HG03064 (cell line): ENCODE measurements around the gene UPK3BL2.
"Not testable (repeated sequence)": the region's sequence is repeated elsewhere in the genome, so short reads cannot be mapped to it uniquely, and the experiment has no call there.

Experiments used
- ATAC-seq: cut with Tn5 transposase; IDR thresholded peaks from one replicate; pipeline ENCODE4 v1.9.1; 2021; ENCODE audit warnings: low read depth; ENCODE audit not compliant: unreplicated experiment

UPK3BL2 gene

GRCh38 chr7:102532127-102532526 lies 11.4 kb downstream of the UPK3BL2 start:
- ATAC-seq: not testable (repeated sequence)

GRCh38 chr7:102531583-102531982 lies 11.9 kb downstream of the UPK3BL2 start:
- not testable (repeated sequence) for ATAC-seq

- not testable (repeated sequence) for ATAC-seq
These were observed 15.4 kb downstream of the UPK3BL2 start for GRCh38 chr7:102527822-102528793.

- not testable (repeated sequence) for ATAC-seq
These were observed 16.3 kb downstream of the UPK3BL2 start for GRCh38 chr7:102527182-102527581.

- ATAC-seq: not testable (repeated sequence)
These were observed 18.7 kb downstream of the UPK3BL2 start for GRCh38 chr7:102524803-102525202.

GRCh38 chr7:102520797-102521196 lies 22.7 kb downstream of the UPK3BL2 start:
- ATAC-seq: not testable (repeated sequence)

- peak; percentile 61 for ATAC-seq
These were observed 25.8 kb downstream of the UPK3BL2 start, which contains the start of gene RASA4B for GRCh38 chr7:102517550-102518147. Gene RASA4B, minus strand, starts transcription at chr7:102517777. Its CDS starts 67 bp downstream, at chr7:102517710.

- ATAC-seq: not testable (repeated sequence)
These were observed 26.5 kb downstream of the UPK3BL2 start for GRCh38 chr7:102516951-102517350.

GRCh38 chr7:102515889-102516288 lies 27.6 kb downstream of the UPK3BL2 start:
- not testable (repeated sequence) for ATAC-seq

GRCh38 chr7:102514881-102515721 lies 28.4 kb downstream of the UPK3BL2 start:
- peak; percentile 46 for ATAC-seq

GRCh38 chr7:102512642-102513221 lies 30.8 kb downstream of the UPK3BL2 start:
- ATAC-seq: not testable (repeated sequence)

- ATAC-seq: peak; percentile 38
These were observed 31.5 kb downstream of the UPK3BL2 start for GRCh38 chr7:102511860-102512522.

- ATAC-seq: not testable (repeated sequence)
These were observed 32.9 kb downstream of the UPK3BL2 start for GRCh38 chr7:102510575-102510974.

- ATAC-seq: not testable (repeated sequence)
These were observed 35.9 kb downstream of the UPK3BL2 start for GRCh38 chr7:102507410-102508088.

- not testable (repeated sequence) for ATAC-seq
These were observed 38.0 kb downstream of the UPK3BL2 start for GRCh38 chr7:102505298-102506185.

- ATAC-seq: not testable (repeated sequence)
These were observed 40.4 kb downstream of the UPK3BL2 start for GRCh38 chr7:102503141-102503540.

GRCh38 chr7:102498321-102498720 lies 45.2 kb downstream of the UPK3BL2 start:
- ATAC-seq: not testable (repeated sequence)

- ATAC-seq: not testable (repeated sequence)
These were observed 46.2 kb downstream of the UPK3BL2 start for GRCh38 chr7:102497308-102497707.
